ENCODE results near the gene F8.

F8 gene

DNA sequence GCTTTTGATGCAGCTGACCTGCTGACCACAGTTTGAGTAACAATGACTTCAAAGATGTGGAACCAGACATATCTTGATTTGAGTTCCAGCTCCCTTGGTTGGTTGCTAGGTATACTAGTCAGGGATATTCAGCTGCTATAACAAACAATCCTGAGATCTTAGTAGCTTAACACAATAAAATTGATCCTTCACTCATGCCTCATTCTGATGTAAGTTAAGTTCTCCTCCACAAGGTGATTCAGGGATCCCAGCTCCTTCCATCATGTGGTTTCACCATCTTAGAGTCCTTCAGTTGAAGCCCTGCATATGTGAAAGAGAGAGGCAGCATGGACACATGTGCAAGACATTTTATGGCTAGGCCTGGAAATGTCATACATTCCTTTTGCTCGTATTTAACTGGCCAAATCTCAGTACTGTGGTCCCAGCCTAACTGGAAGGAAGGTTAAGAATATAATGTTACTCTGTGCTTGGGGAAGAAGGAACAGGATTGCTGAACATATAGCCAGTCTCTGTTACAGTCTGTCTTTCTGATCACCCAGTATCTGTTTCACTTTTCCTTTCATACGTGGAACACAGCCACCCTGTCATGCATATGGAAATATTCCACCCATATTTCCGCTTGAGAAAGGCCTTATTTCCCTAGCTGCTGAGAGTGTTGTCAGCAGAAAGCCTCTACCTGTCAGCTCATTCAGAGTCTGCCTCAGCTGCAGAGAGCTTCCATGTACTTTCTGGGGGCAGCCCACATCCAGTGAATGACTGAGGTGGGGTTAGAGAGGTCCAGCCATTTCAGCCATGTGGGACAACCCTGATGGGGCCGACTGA lies 195.1 kb downstream of the F8 start:
- TF ChIP-seq REST (IDR thresholded peaks at IDR 0.05; ENCODE audit: low read depth) (no peak), TAF1 (IDR thresholded peaks at IDR 0.05; ENCODE audit: low read depth) (no peak), EGR1 (IDR thresholded peaks at IDR 0.05) (no peak)

DNA sequence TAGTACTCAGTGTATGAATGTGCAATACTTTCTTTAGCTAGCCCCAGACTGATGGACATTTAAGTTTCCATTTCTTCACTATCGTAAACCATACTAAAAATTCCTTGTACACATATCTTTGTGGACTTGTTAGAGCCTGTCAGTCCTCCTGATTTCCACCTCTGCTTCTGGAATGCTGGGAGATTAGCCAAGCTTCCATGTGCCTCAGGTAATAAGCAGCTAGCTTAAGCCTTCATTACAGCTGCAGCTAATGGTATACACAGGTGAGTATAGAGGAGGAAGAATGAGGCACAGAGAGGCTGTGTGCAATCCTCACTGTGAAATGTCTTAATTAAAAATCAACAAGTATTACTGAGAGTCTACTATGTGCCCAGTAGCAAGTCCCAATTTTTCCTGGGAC lies 197.9 kb downstream of the F8 start:
- TF ChIP-seq TEAD4 (IDR thresholded peaks at IDR 0.05) (no peak), YY1 (IDR thresholded peaks at IDR 0.05; ENCODE audit: low read depth) (no peak), FOXM1 (IDR thresholded peaks at IDR 0.05; ENCODE audit: borderline replicate concordance, low read depth) (no peak), TAF1 (IDR thresholded peaks at IDR 0.05; ENCODE audit: low read depth) (no peak), CEBPB (IDR thresholded peaks at IDR 0.05) (no peak), REST (IDR thresholded peaks at IDR 0.05; ENCODE audit: low read depth) (no peak), NFIC (IDR thresholded peaks at IDR 0.05) (no peak), RAD21 (IDR thresholded peaks at IDR 0.05; ENCODE audit: low read depth) (no peak), ZBTB7A (IDR thresholded peaks at IDR 0.05; ENCODE audit: low read depth) (no peak), EGR1 (IDR thresholded peaks at IDR 0.05) (no peak), TCF12 (IDR thresholded peaks at IDR 0.05; ENCODE audit: low read depth) (no peak)
- TF ChIP-seq, protein P1, sequence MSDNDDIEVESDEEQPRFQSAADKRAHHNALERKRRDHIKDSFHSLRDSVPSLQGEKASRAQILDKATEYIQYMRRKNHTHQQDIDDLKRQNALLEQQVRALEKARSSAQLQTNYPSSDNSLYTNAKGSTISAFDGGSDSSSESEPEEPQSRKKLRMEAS (IDR thresholded peaks at IDR 0.05): no peak

DNA sequence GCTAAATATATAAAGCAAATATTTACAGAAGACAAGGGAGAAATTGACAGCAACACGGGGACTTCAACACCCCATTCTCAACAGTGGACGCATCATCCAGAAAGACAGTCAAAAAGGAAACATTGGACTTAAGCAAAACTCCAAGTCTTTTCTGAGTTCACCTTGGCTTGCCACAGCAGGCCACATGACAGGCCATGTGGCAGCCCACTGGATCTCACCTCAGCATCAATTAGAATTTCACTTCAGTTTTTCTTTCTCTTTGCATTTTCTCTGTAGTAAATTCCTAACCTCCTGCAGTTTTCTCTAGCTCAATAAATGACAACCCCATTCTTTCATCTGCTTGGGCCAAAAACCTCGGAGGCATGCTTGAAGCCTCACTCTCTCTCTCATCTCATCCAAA lies 200.5 kb downstream of the F8 start:
- TF ChIP-seq YY1 (IDR thresholded peaks at IDR 0.05; ENCODE audit: low read depth) (no peak), CEBPB (IDR thresholded peaks at IDR 0.05) (no peak), TEAD4 (IDR thresholded peaks at IDR 0.05) (no peak), TCF12 (IDR thresholded peaks at IDR 0.05; ENCODE audit: low read depth) (no peak), EGR1 (IDR thresholded peaks at IDR 0.05) (no peak), TAF1 (IDR thresholded peaks at IDR 0.05; ENCODE audit: low read depth) (no peak), CREB1 (IDR thresholded peaks at IDR 0.05; ENCODE audit: low read depth) (no peak), FOXM1 (IDR thresholded peaks at IDR 0.05; ENCODE audit: borderline replicate concordance, low read depth) (no peak), EP300 (IDR thresholded peaks at IDR 0.05; ENCODE audit: borderline replicate concordance) (no peak), NFIC (IDR thresholded peaks at IDR 0.05) (no peak), RAD21 (IDR thresholded peaks at IDR 0.05; ENCODE audit: low read depth) (no peak), ZBTB7A (IDR thresholded peaks at IDR 0.05; ENCODE audit: low read depth) (no peak)
- TF ChIP-seq, protein P1 (IDR thresholded peaks at IDR 0.05): no peak
- TF ChIP-seq, protein P2, sequence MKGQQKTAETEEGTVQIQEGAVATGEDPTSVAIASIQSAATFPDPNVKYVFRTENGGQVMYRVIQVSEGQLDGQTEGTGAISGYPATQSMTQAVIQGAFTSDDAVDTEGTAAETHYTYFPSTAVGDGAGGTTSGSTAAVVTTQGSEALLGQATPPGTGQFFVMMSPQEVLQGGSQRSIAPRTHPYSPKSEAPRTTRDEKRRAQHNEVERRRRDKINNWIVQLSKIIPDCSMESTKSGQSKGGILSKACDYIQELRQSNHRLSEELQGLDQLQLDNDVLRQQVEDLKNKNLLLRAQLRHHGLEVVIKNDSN (IDR thresholded peaks at IDR 0.05): no peak

DNA sequence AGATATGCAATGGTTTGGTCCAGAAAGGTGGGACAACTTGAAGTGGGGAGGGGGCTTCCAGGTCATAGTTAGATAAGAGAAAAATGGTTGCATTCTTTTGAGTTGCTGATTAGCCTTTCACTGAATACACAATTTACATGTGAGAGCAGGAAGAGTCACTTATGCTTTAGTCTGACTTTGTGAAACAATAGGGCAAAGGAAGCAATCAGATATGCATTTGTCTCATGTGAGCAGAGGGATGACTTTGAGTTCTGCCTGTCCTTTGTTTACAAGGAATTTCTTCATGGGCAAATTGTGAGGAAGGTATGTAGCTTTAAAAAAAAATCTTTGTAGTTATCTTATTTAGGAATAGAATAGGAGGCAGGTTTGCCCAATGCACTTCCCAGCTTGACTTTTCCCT lies 201.0 kb downstream of the F8 start:
- TF ChIP-seq EGR1 (IDR thresholded peaks at IDR 0.05): no peak
- TF ChIP-seq ZBTB7A (IDR thresholded peaks at IDR 0.05; ENCODE audit: low read depth): no peak
- TF ChIP-seq EP300 (IDR thresholded peaks at IDR 0.05; ENCODE audit: borderline replicate concordance): no peak
- TF ChIP-seq RAD21 (IDR thresholded peaks at IDR 0.05; ENCODE audit: low read depth): no peak
- TF ChIP-seq REST (IDR thresholded peaks at IDR 0.05; ENCODE audit: low read depth): no peak
- TF ChIP-seq YY1 (IDR thresholded peaks at IDR 0.05; ENCODE audit: low read depth): no peak
- TF ChIP-seq TEAD4 (IDR thresholded peaks at IDR 0.05): no peak
- no peak for TF ChIP-seq CREB1 (IDR thresholded peaks at IDR 0.05; ENCODE audit: low read depth)
- TF ChIP-seq, protein P1 (IDR thresholded peaks at IDR 0.05): no peak
- TF ChIP-seq CEBPB (IDR thresholded peaks at IDR 0.05): no peak
- TF ChIP-seq TCF12 (IDR thresholded peaks at IDR 0.05; ENCODE audit: low read depth): no peak
- no peak for TF ChIP-seq NFIC (IDR thresholded peaks at IDR 0.05)
- no peak for TF ChIP-seq FOXM1 (IDR thresholded peaks at IDR 0.05; ENCODE audit: borderline replicate concordance, low read depth)
- no peak for TF ChIP-seq TAF1 (IDR thresholded peaks at IDR 0.05; ENCODE audit: low read depth)
